NT2/D1 (cell line): ENCODE measurements around the gene APRT.

Experiments used
- SUZ12 ChIP-seq: IDR thresholded peaks from 2 replicates; pipeline ENCODE4 v1.6.1; 2011; ENCODE audit not compliant: insufficient read length, insufficient read depth; ENCODE audit errors: extremely low read depth
- YY1 ChIP-seq: IDR thresholded peaks from 2 replicates; pipeline ENCODE4 v1.6.1; 2011; ENCODE audit not compliant: insufficient read length, insufficient read depth
- ZNF274 ChIP-seq: IDR thresholded peaks from 2 replicates; pipeline ENCODE4 v1.6.1; 2011; ENCODE audit warnings: mild to moderate bottlenecking, low read depth, low read length

DNA sequence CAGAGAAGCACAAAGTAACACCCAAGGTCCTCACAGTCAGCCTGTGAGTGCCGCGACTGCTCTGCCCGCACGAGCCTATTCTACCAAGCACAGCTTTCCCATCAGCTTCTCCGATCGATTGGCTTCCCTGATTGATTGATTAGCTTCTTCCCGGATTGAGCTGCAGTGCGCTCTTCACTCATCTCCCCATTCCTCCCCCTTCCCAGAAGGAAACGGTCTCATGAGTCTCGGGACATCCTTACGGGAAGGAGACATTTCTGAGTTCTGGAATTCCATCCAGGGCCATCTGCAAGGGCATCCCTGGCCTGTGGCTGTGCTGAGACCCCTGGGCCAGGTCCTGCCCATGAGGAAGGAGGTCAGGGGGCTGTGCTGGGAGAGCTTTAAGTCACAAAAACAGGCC lies 44.8 kb downstream of the APRT start:
- TF ChIP-seq SUZ12, result no peak
- TF ChIP-seq ZNF274, result no peak
- TF ChIP-seq YY1, result no peak
